Nephron progenitor cell (in vitro differentiated cells): ENCODE results near the gene NR6A1.

Experiments
- DNase-seq: peaks from one replicate; pipeline ENCODE4 v3.0.0; 2021
- H3K27ac Mint-ChIP-seq: 2 replicates; pipeline ENCODE4 v1.8.0; 2021; ENCODE audit warnings: mild to moderate bottlenecking, moderate library complexity, mixed read lengths
- H3K27me3 Mint-ChIP-seq: 2 replicates; pipeline ENCODE4 v1.8.0; 2021; ENCODE audit warnings: mild to moderate bottlenecking, low read depth, mixed read lengths; ENCODE audit not compliant: poor library complexity
- H3K36me3 Mint-ChIP-seq: 2 replicates; pipeline ENCODE4 v1.8.0; 2021; ENCODE audit warnings: low read depth, mixed read lengths
- H3K4me1 Mint-ChIP-seq: 2 replicates; pipeline ENCODE4 v1.8.0; 2021; ENCODE audit warnings: mixed read lengths
- H3K4me3 Mint-ChIP-seq: 2 replicates; pipeline ENCODE4 v1.8.0; 2021; ENCODE audit warnings: mild to moderate bottlenecking, moderate library complexity, mixed read lengths
- H3K9me3 Mint-ChIP-seq: 2 replicates; pipeline ENCODE4 v1.8.0; 2021; ENCODE audit warnings: mild to moderate bottlenecking, moderate library complexity, mixed read lengths
- CTCF ChIP-seq: fragments of 200-600 bp; sonication (generic); IDR thresholded peaks from 2 replicates; pipeline ENCODE4 v1.5.0; 2021; ENCODE audit warnings: antibody characterized with exemption

The NR6A1 gene

GRCh38 chr9:124800306-124801259 is 29.5 kb upstream of the NR6A1 start:
- Mint-ChIP-seq H3K27ac (peak overlapping the region; percentile 87), H3K4me1 (peaks cover 17% of the 10 kb centered on the region), H3K4me3 (no peak overlapping the region), H3K36me3 (peaks cover 3% of the 10 kb centered on the region), H3K9me3 (no peaks in the 10 kb centered on the region), H3K27me3 (peaks cover 6% of the 10 kb centered on the region)
- DNase-seq, result no peak
- TF ChIP-seq CTCF, result no peak

- peaks cover 17% of the 10 kb centered on the region for H3K4me1 Mint-ChIP-seq
Observed at GRCh38 chr9:124799274-124800006, 28.3 kb upstream of the NR6A1 start.

GRCh38 chr9:124797343-124798103 is 26.4 kb upstream of the NR6A1 start:
- peaks cover 3% of the 10 kb centered on the region for H3K27me3 Mint-ChIP-seq
- TF ChIP-seq CTCF, result no peak
- H3K4me3 Mint-ChIP-seq, result no peak overlapping the region
- no peak for DNase-seq
- no peaks in the 10 kb centered on the region for H3K9me3 Mint-ChIP-seq
- peak overlapping the region; percentile 17 for H3K27ac Mint-ChIP-seq
- no peaks in the 10 kb centered on the region for H3K36me3 Mint-ChIP-seq
- peaks cover 33% of the 10 kb centered on the region for H3K4me1 Mint-ChIP-seq

More at GRCh38 chr9:124799274-124800006, 28.3 kb upstream of the NR6A1 start:
- no peak for TF ChIP-seq CTCF
- no peak overlapping the region for H3K4me3 Mint-ChIP-seq
- H3K27ac Mint-ChIP-seq, result no peak overlapping the region
- no peak for DNase-seq
- no peaks in the 10 kb centered on the region for H3K9me3 Mint-ChIP-seq
- H3K27me3 Mint-ChIP-seq, result peaks cover 6% of the 10 kb centered on the region
- no peaks in the 10 kb centered on the region for H3K36me3 Mint-ChIP-seq

GRCh38 chr9:124795881-124796431 is 24.8 kb upstream of the NR6A1 start:
- H3K36me3 Mint-ChIP-seq, result no peaks in the 10 kb centered on the region
- no peak for TF ChIP-seq CTCF
- no peaks in the 10 kb centered on the region for H3K9me3 Mint-ChIP-seq
- DNase-seq, result no peak
- peaks cover 34% of the 10 kb centered on the region for H3K4me1 Mint-ChIP-seq
- peaks cover 8% of the 10 kb centered on the region for H3K27me3 Mint-ChIP-seq
- no peak overlapping the region for H3K4me3 Mint-ChIP-seq
- no peak overlapping the region for H3K27ac Mint-ChIP-seq

GRCh38 chr9:124794902-124795491 is 23.9 kb upstream of the NR6A1 start:
- no peak overlapping the region for H3K4me3 Mint-ChIP-seq
- no peak for TF ChIP-seq CTCF
- H3K36me3 Mint-ChIP-seq, result no peaks in the 10 kb centered on the region
- H3K27ac Mint-ChIP-seq, result no peak overlapping the region
- no peaks in the 10 kb centered on the region for H3K9me3 Mint-ChIP-seq
- DNase-seq, result no peak
- H3K27me3 Mint-ChIP-seq, result peaks cover 8% of the 10 kb centered on the region
- peaks cover 30% of the 10 kb centered on the region for H3K4me1 Mint-ChIP-seq
